Measurements from ENCODE around the gene CTAGE4. TPM values are rescaled to one million over a fixed set of nuclear protein-coding genes. Genes with fewer than 3 reads are reported as not detected.
"Not testable (repeated sequence)": the region's sequence is repeated elsewhere in the genome, so short reads cannot be mapped to it uniquely, and the experiment has no call there.

Gene CTAGE4
- total RNA-seq, 1 experiment from 2014 or later: 5.8 TPM

- Histone ChIP-seq H3K27me3 (ENCODE audit: insufficient read depth, low read depth) (no peaks in the 10 kb centered on the region), H3K79me2 (ENCODE audit: low read depth) (no peaks in the 10 kb centered on the region), H3K9me3 (ENCODE audit: insufficient read depth, low read depth) (no peaks in the 10 kb centered on the region), H3K9me2 (ENCODE audit: insufficient read depth) (no peaks in the 10 kb centered on the region), H4K20me1 (ENCODE audit: insufficient read depth) (no peaks in the 10 kb centered on the region), H2AFZ (no peak overlapping the region), H3F3A (ENCODE audit: insufficient read depth, low read depth) (no peaks in the 10 kb centered on the region), H3K36me3 (ENCODE audit: low read depth) (no peaks in the 10 kb centered on the region), H3K27ac (no peak overlapping the region), H3K4me1 (replicated peaks; ENCODE audit: insufficient read depth) (no peaks in the 10 kb centered on the region), H3K4me2 (no peak overlapping the region), H3K4me3 (no peak overlapping the region)
- no peak for DNase-seq
- ChIA-PET CTCF (no interaction called here), POLR2A (ENCODE audit: unreplicated experiment) (no interaction called here)
- TF ChIP-seq CTCF (conservative IDR thresholded peaks at IDR 0.05) (no peak), EZH2 (IDR thresholded peaks at IDR 0.05; ENCODE audit: low read depth) (no peak)
- intact Hi-C loops (cut with micrococcal nuclease; ENCODE audit: unreplicated experiment): no loop called here
- no TSS peak for BruUV-seq (replicated peaks)
Observed at GRCh38 chr7:144164784-144165183, 18.5 kb upstream of the CTAGE4 start.

- H3F3A ChIP-seq (ENCODE audit: insufficient read depth, low read depth); H2AFZ ChIP-seq; H3K9me2 ChIP-seq (ENCODE audit: insufficient read depth); H3K4me3 ChIP-seq; intact Hi-C loops (cut with micrococcal nuclease; ENCODE audit: unreplicated experiment); BruUV-seq (replicated peaks); CTCF ChIA-PET; H3K9me3 ChIP-seq (ENCODE audit: insufficient read depth, low read depth); H3K79me2 ChIP-seq (ENCODE audit: low read depth); H4K20me1 ChIP-seq (ENCODE audit: insufficient read depth); POLR2A ChIA-PET (ENCODE audit: unreplicated experiment); H3K4me1 ChIP-seq (replicated peaks; ENCODE audit: insufficient read depth); H3K27me3 ChIP-seq (ENCODE audit: insufficient read depth, low read depth); H3K27ac ChIP-seq; H3K36me3 ChIP-seq (ENCODE audit: low read depth); H3K4me2 ChIP-seq: not testable (repeated sequence)
- DNase-seq: peak in 1 of 2 experiments; percentile 26
Observed at GRCh38 chr7:144171594-144172350, 11.5 kb upstream of the CTAGE4 start.

GRCh38 chr7:144174613-144175012 is 8.7 kb upstream of the CTAGE4 start:
- no TSS peak for BruUV-seq (replicated peaks)
- Histone ChIP-seq H4K20me1 (ENCODE audit: insufficient read depth) (no peaks in the 10 kb centered on the region), H3F3A (ENCODE audit: insufficient read depth, low read depth) (no peaks in the 10 kb centered on the region), H3K79me2 (ENCODE audit: low read depth) (no peaks in the 10 kb centered on the region), H3K36me3 (ENCODE audit: low read depth) (no peaks in the 10 kb centered on the region), H3K27me3 (ENCODE audit: insufficient read depth, low read depth) (no peaks in the 10 kb centered on the region), H3K9me3 (ENCODE audit: insufficient read depth, low read depth) (no peaks in the 10 kb centered on the region), H3K4me2 (no peak overlapping the region), H3K4me1 (replicated peaks; ENCODE audit: insufficient read depth) (no peaks in the 10 kb centered on the region), H3K27ac (no peak overlapping the region), H3K4me3 (no peak overlapping the region), H3K9me2 (ENCODE audit: insufficient read depth) (no peaks in the 10 kb centered on the region), H2AFZ (no peak overlapping the region)
- intact Hi-C loops (cut with micrococcal nuclease; ENCODE audit: unreplicated experiment): no loop called here
- ChIA-PET POLR2A (ENCODE audit: unreplicated experiment) (no interaction called here), CTCF (interaction anchor here (0.5 to 0.8 kb wide), 3 partner anchors 20 to 178 kb away, joined by 3 to 4 read pairs (median 4); no protein-coding TSS in a partner anchor)
- DNase-seq: no peak
- no peak for TF ChIP-seq EZH2 (IDR thresholded peaks at IDR 0.05; ENCODE audit: low read depth)
- no peak for TF ChIP-seq CTCF (conservative IDR thresholded peaks at IDR 0.05)
